CD4-positive, alpha-beta T cell treated with Interleukin-4 for 1 hour (primary cell): Measurements from ENCODE around the gene SLC9C2.
"Not testable (repeated sequence)": the region's sequence is repeated elsewhere in the genome, so short reads cannot be mapped to it uniquely, and the experiment has no call there.

ENCODE experiments used
- DNase-seq, 2 donors: peaks; one replicate each; pipeline ENCODE4 v3.0.0-alpha.2; 2020 to 2022

The SLC9C2 gene, protein sequence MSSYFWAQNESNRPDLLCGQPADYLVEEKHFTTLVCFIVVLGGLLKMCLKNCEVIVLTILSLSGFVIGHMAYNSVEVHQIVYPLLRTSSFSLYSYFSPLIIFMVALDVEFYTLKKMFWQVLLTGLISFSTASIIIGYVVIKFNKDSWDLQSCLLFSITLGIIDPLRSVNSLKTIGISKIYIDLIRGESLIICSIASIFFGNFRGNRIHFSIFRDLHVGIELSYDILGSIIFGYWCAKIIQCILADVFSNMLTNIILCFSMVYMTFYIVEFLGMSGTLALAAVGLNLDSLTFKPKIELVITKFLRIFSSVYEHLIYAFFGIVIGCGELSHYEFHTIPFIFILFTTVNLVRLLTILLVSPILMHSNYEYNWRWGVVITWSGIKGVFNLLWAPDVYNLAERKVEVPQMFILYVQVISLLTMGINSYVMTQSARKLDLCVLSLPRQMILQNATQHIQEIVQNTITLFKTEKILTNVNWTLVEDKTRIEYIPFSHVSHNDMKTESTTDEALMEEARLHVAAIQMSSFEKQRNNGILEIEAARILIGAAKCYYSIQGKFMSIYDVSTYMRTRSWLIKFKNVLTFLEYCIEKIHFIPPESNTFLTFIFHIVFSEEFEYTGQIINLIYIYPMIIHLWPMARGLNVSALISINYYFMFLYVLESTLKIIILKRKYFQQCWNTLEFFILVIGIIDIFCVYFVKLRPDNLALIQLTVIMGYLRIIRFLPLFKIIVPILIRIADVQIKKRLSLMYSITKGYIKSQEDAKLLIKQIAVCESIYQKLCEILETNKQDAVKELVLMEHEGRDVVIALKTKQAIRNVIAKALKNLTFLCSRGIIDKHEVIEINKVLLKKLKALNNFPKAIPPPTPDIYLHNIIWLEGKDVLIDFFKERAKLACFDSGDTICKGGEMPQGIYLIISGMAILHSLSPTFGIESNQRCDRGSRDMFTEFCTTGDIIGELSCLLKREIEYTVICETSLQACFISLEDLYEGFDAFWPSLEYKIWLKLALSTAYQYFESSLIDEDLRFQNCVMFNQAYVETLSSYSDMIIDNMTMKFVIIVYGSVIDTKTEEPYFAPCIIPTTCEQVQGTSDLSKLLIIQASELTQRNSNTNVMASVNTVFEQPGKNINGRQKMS

DNA sequence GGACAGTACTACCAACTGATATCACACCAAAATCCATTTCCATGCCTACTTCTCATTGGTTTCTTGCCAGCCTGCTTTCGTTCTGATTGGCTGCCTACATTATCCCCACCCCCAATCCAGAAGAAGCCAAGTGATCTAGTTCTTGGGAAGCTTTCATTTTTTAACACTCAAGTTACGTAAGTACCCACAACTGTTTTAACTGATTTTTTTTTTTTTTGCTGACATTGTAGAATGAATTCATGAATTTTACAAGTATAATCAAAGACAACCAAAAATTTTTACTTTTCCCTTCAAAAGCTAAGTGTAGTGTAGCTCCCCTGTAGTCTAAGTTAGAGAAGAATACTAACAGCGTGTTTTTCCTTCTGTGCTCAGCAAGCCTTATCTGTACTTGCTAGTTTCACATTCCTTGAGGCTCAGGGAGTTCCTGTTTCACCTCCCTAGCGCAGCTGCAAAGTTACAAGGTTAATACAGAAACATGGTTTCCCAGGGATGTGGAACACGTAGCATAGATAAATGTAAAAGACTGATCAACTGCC is at the start of gene SLC9C2:
SLC9C2 (minus strand) TSS at position 17 of the 536 bp plus-strand sequence. CDS start 1,296 bp downstream, outside the sequence.
- DNase-seq = no peak

DNA sequence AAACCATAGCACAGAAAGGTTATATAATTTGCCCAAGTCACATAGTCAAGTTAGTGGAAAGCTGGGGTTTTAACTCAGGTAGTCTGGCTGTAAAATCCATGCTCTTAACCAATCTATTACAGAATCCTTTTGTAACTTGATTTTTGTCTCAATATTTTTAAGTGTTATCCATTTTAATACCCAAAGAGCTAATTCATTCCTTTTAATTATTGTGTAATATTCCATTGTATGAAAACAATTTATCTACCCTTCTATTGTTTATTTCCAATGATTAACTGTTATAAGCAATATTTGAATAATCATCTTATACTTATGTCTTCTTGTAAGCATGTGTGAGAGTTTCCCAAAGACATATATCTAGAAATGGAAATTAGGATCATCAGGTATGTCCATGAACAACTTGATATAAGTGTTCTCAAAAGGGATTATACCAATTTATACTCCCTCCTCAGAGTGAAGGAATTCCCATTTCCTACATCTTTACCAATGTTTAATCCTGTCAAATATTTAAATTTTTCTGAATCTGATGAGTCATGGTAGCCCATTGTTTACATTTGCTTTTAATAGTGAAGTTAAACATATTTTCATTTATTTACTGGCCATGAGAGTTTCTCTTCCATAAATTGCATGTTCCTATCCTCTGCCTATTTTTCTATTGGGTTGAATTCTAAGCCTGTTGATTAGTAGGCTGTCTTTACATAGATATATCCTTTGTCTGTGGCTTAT is 46.2 kb upstream of the SLC9C2 start:
- no peak for DNase-seq

- no peak for DNase-seq
Observed at GRCh38 chr1:173646656-173647055, 43.8 kb upstream of the SLC9C2 start.

DNA sequence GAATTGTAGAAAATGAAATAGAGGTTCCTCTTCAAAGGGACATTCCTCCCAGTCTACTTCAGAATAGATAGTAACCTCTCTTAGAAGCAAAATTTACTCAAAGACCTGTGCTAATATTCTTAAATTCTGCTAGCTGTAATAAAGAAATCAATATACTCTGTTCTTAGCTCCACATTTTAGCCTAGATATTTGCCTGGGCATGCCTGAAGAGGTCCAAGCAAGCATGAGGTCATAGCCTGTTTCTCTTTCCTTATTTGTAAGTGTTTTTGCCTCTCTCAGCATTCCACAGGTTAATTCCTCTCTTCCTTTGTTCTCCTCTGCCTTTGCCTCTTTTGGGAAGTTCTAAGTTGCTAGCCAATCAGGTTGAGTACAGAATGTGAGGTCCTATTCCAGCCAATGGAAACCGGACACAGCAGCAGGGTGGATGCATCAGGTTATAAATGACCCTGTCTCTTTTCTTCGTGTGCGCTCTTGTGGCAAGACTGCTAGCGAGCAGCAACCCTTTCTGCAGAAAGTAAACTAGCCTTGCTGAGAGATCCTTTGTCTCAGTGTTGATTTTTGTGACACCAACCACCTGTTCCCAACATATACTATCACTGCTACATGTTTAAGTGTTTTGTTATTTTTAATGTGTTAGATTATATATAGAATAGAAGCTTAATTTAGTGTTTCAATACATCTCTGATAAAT is 39.7 kb upstream of the SLC9C2 start:
- not testable (repeated sequence) for DNase-seq

GRCh38 chr1:173639102-173639501 is 36.2 kb upstream of the SLC9C2 start:
- DNase-seq = no peak

GRCh38 chr1:173638043-173639021 is 35.5 kb upstream of the SLC9C2 start:
- no peak for DNase-seq

GRCh38 chr1:173637236-173638042 is 34.6 kb upstream of the SLC9C2 start:
- DNase-seq = not testable (repeated sequence)

GRCh38 chr1:173635116-173635515 is 32.2 kb upstream of the SLC9C2 start, which contains the start of gene TEX50:
TSS of gene TEX50 (plus strand) at chr1:173635338. CDS start at chr1:173635522, 184 bp downstream.
- no peak for DNase-seq

GRCh38 chr1:173628888-173629287 is 26.0 kb upstream of the SLC9C2 start:
- DNase-seq = peak in 1 of 2 donors; percentile 9

- no peak for DNase-seq
Observed at GRCh38 chr1:173627269-173627668, 24.4 kb upstream of the SLC9C2 start.

DNA sequence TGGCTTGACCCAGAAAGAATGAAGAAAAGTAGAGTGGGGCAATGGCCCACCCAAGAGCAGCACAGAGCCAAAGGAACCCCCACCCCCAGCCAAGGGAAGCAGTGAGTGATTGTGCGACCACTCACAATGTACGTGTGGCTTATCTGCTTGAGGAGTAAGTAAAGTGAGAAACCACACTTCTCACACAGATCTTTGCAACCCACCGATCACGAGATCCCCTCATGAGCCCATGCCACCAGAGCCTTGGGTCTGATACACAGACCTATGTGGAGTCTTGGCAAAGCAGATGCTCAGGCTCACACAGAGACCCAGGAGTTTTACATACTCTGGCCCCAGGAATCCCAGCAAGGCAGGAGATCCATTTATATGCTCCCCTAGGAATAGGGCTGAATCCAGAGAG is 14.0 kb upstream of the SLC9C2 start:
- no peak for DNase-seq

- DNase-seq = not testable (repeated sequence)
Observed at GRCh38 chr1:173613086-173613485, 10.2 kb upstream of the SLC9C2 start.

GRCh38 chr1:173608503-173609216 is 5.8 kb upstream of the SLC9C2 start:
- no peak for DNase-seq

GRCh38 chr1:173601588-173601987 is 1.3 kb downstream of the SLC9C2 start:
- DNase-seq = no peak

- no peak for DNase-seq
Observed at GRCh38 chr1:173596097-173596825, 6.6 kb downstream of the SLC9C2 start.

- not testable (repeated sequence) for DNase-seq
Observed at GRCh38 chr1:173591138-173591537, 11.7 kb downstream of the SLC9C2 start.

- no peak for DNase-seq
Observed at GRCh38 chr1:173590557-173590956, 12.3 kb downstream of the SLC9C2 start.
